ENCODE results near the gene MYEOV. TPM values are rescaled to one million over a fixed set of nuclear protein-coding genes. Genes with fewer than 3 reads are reported as not detected.

MYEOV gene
- total and polyA plus RNA-seq, 9 of the 15 experiments (the other 6 are each of a cell fraction or from before 2014, with no cell fraction given): 10.2 to 133 (median 32.2) TPM

DNA sequence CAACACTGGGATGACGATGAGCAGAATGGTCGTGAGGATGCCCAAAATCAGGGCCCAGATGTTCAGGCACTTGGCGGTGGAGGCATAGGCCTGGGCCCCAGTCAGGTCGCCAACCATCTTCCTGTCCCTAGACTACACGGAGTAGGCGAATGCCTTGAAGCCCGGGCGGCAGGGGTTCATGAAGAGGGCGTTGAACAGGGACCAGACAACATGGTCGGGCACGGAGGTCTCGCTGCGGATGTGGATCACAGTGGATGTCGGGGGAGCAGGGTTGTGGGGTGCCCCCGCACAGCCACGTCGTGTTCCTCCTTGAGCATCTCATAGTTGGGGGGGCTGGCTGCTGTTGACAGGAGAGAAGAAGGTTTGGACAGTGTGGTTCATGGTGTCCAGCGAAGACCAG, 9.5 kb downstream of the MYEOV start:
- Histone ChIP-seq H3K9me1 (ENCODE audit: control insufficient read depth, insufficient read depth, low read length) (peaks cover 3% of the 10 kb centered on the region), H4K20me1 (replicated peaks; ENCODE audit: control insufficient read depth, insufficient read depth, low read length) (0 out of 2 replicates have a peak, but pooled peaks cover 3% of the 10 kb centered on the region), H3K4me2 (ENCODE audit: insufficient read depth, low read length) (no peak overlapping the region), H3K9me3 (replicated peaks; ENCODE audit: control insufficient read depth, insufficient read depth, low read depth, low read length) (no peaks in the 10 kb centered on the region), H3K4me3 (no peak overlapping the region), H3K79me2 (ENCODE audit: control insufficient read depth, insufficient read depth, low read length) (peaks cover 60% of the 10 kb centered on the region), H3K36me3 (ENCODE audit: control insufficient read depth, insufficient read depth, low read length) (peaks cover 4% of the 10 kb centered on the region; the same call in 1 of the 3 replicates), H3K27me3 (ENCODE audit: control insufficient read depth in 2 of 2, insufficient read depth in 2 of 2, low read length in 2 of 2) (no peaks in the 10 kb centered on the region), H2AFZ (ENCODE audit: low read depth, low read length) (no peak overlapping the region), H3K4me1 (replicated peaks in 1 of 2; ENCODE audit: control insufficient read depth in 2 of 2, insufficient read depth in 2 of 2, low read length in 2 of 2) (peaks cover 44 to 45% of the 10 kb centered on the region in 2 experiments), H3K9ac (ENCODE audit: insufficient read depth in 1 of 2, low read depth in 2 of 2, low read length in 2 of 2) (no peak overlapping the region), H3K27ac (ENCODE audit: extremely low read depth, low read depth, low read length) (no peak overlapping the region)
- POLR2A ChIA-PET: no interaction called here
- no peak for DNase-seq (ENCODE audit: extremely low read depth in 1 of 4, low spot score in 3 of 4)
- CTCF ChIA-PET (ENCODE audit: low intra/inter-chr PET ratio): no interaction called here
- no peak for ATAC-seq
- intact Hi-C loops (cut with micrococcal nuclease) (no loop called here), in situ Hi-C loops (cut with MboI) (no loop called here)
- 94% methylated on average over 11 of the region's 18 CpGs for WGBS (ENCODE audit: insufficient coverage, low coverage, missing lambda C conversion rate)
- no TSS peak for BruUV-seq (replicated peaks)
- no peak for TF ChIP-seq DDX20 (tag; IDR thresholded peaks at IDR 0.05; ENCODE audit: low read depth)
- TF ChIP-seq EGR1 (conservative IDR thresholded peaks at IDR 0.05): no peak
- no peak for TF ChIP-seq HNRNPLL (IDR thresholded peaks at IDR 0.05; ENCODE audit: low read depth, low read length, poor library complexity, severe bottlenecking)
- TF ChIP-seq CSDE1 (IDR thresholded peaks at IDR 0.05): no peak
- TF ChIP-seq ZSCAN32 (CRISPR knock-in tag; IDR thresholded peaks at IDR 0.05): no peak
- TF ChIP-seq TAF15 (IDR thresholded peaks at IDR 0.05; ENCODE audit: low read depth, low read length): no peak
- TF ChIP-seq, protein P1, sequence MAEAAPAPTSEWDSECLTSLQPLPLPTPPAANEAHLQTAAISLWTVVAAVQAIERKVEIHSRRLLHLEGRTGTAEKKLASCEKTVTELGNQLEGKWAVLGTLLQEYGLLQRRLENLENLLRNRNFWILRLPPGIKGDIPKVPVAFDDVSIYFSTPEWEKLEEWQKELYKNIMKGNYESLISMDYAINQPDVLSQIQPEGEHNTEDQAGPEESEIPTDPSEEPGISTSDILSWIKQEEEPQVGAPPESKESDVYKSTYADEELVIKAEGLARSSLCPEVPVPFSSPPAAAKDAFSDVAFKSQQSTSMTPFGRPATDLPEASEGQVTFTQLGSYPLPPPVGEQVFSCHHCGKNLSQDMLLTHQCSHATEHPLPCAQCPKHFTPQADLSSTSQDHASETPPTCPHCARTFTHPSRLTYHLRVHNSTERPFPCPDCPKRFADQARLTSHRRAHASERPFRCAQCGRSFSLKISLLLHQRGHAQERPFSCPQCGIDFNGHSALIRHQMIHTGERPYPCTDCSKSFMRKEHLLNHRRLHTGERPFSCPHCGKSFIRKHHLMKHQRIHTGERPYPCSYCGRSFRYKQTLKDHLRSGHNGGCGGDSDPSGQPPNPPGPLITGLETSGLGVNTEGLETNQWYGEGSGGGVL (CRISPR knock-in tag; IDR thresholded peaks at IDR 0.05): no peak
- no peak for TF ChIP-seq BRF1 (IDR thresholded peaks at IDR 0.05; ENCODE audit: borderline replicate concordance, extremely low read depth, insufficient read length)
- TF ChIP-seq TEAD1 (CRISPR knock-in tag; IDR thresholded peaks at IDR 0.05): no peak
- no peak for TF ChIP-seq PHF21A (IDR thresholded peaks at IDR 0.05; ENCODE audit: borderline replicate concordance, low read depth)
- no peak for TF ChIP-seq MYBL2 (IDR thresholded peaks at IDR 0.05; ENCODE audit: low read depth)
- no peak for TF ChIP-seq MYBL2 (CRISPR knock-in tag; IDR thresholded peaks at IDR 0.05; ENCODE audit: borderline replicate concordance)
- no peak for TF ChIP-seq TSC22D4 (tag; IDR thresholded peaks at IDR 0.05)
- TF ChIP-seq SMAD2 (IDR thresholded peaks at IDR 0.05; ENCODE audit: low read depth, low read length): no peak
- no peak for FAIRE-seq

Measured in K562 (cell line).